ENCODE data around the gene SCP2D1. TPM values are rescaled to one million over a fixed set of nuclear protein-coding genes. Genes with fewer than 3 reads are reported as not detected.

SCP2D1 gene
- total and polyA plus RNA-seq, 2 donors (not counting 3 experiments of a cell fraction or from before 2014, with no cell fraction given): not detected

DNA sequence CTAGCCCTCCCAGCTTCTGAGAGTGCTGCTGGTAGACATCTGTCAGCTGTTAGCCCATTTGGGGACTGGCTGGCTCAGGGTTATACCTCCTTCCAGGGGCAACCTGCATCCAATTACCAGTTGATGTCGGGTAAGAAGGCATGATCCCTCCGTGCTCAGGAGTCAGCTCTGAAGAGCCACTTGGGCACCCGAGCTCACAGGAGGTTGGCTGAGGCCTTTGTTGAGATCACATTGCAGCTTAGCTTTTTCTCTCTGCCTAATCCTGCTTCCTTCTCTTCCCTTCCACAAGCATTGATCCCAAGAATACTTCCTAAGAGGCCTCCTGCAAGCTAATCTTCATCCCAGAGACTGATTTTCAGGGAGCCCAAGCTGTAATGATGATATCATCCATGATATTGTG is 35.5 kb downstream of the SCP2D1 start:
- CTCF ChIA-PET: interaction anchor here (0.6 kb wide), 1 partner anchor 779 kb away, joined by 3 read pairs; no protein-coding TSS in a partner anchor
- no TSS peak for BruUV-seq (replicated peaks)
- no peak for FAIRE-seq

DNA sequence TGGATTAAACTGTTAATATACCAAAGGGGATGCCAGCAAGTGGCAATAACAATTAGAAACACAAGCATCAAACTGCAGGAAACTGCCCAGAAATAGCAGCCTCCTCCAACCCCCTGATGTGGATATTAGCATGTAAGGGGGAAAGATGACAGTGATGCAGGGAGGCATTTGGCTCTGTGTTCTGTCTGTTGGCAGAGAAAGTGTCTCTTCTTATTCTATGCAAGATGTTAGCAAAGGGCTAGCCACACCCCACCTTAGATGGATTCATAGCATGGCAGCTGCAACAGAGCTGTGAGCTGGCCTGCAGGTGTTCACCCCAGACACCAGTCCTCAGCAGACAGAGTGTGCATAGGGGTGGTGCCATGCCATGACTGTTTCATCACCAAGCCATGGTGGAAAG is 38.0 kb downstream of the SCP2D1 start:
- no peak for TF ChIP-seq POLR2AphosphoS5 (IDR thresholded peaks at IDR 0.05; ENCODE audit: insufficient read depth, low read depth, low read length)
- TF ChIP-seq, protein P1, sequence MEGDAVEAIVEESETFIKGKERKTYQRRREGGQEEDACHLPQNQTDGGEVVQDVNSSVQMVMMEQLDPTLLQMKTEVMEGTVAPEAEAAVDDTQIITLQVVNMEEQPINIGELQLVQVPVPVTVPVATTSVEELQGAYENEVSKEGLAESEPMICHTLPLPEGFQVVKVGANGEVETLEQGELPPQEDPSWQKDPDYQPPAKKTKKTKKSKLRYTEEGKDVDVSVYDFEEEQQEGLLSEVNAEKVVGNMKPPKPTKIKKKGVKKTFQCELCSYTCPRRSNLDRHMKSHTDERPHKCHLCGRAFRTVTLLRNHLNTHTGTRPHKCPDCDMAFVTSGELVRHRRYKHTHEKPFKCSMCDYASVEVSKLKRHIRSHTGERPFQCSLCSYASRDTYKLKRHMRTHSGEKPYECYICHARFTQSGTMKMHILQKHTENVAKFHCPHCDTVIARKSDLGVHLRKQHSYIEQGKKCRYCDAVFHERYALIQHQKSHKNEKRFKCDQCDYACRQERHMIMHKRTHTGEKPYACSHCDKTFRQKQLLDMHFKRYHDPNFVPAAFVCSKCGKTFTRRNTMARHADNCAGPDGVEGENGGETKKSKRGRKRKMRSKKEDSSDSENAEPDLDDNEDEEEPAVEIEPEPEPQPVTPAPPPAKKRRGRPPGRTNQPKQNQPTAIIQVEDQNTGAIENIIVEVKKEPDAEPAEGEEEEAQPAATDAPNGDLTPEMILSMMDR (IDR thresholded peaks at IDR 0.05; ENCODE audit: extremely low read depth in 1 of 2, insufficient read depth in 1 of 2, low read depth in 1 of 2, low read length in 2 of 2): no peak
- no peak for TF ChIP-seq FOS (IDR thresholded peaks at IDR 0.05; ENCODE audit: borderline replicate concordance, insufficient read depth, low read length)
- no peak for TF ChIP-seq MYC (IDR thresholded peaks at IDR 0.05; ENCODE audit: low read depth, low read length)
- TF ChIP-seq EZH2 (IDR thresholded peaks at IDR 0.05; ENCODE audit: borderline replicate concordance, low read depth, low read length, severe bottlenecking): no peak
- TF ChIP-seq POLR2A (IDR thresholded peaks at IDR 0.05; ENCODE audit: low read depth, low read length): no peak
- no peak for TF ChIP-seq GATA2 (IDR thresholded peaks at IDR 0.05; ENCODE audit: insufficient read depth, insufficient read length, low read depth, low read length)
- TF ChIP-seq, protein P2, sequence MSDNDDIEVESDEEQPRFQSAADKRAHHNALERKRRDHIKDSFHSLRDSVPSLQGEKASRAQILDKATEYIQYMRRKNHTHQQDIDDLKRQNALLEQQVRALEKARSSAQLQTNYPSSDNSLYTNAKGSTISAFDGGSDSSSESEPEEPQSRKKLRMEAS (IDR thresholded peaks at IDR 0.05; ENCODE audit: insufficient read depth, insufficient read length): no peak
- TF ChIP-seq JUN (IDR thresholded peaks at IDR 0.05; ENCODE audit: borderline replicate concordance, insufficient read depth, insufficient read length, low read depth): no peak
- intact Hi-C loops (cut with micrococcal nuclease) (no loop called here), dilution Hi-C loops (cut with MboI; ENCODE audit: extremely low pct_ligation_motif_present, low sequenced_read_pairs) (no loop called here)
- DNase-seq (ENCODE audit: low read depth, low spot score) (no peak), FAIRE-seq (no peak)
- Histone ChIP-seq H3K4me2 (ENCODE audit: insufficient read depth, low read length) (no peak overlapping the region), H3K9me3 (replicated peaks; ENCODE audit: control insufficient read depth, insufficient read depth, low read length) (no peaks in the 10 kb centered on the region), H3K9me1 (replicated peaks; ENCODE audit: control insufficient read depth, extremely low read depth, insufficient read depth, low read length) (no peaks in the 10 kb centered on the region), H3K27me3 (ENCODE audit: control insufficient read depth in 2 of 2, insufficient read depth in 2 of 2, low read length in 2 of 2) (no peaks in the 10 kb centered on the region), H3K4me1 (ENCODE audit: control insufficient read depth, extremely low read depth, insufficient read depth, low read length) (no peaks in the 10 kb centered on the region), H2AFZ (ENCODE audit: low read depth, low read length) (no peak overlapping the region), H3K79me2 (ENCODE audit: control insufficient read depth, insufficient read depth, low read length) (no peaks in the 10 kb centered on the region), H4K20me1 (replicated peaks; ENCODE audit: control insufficient read depth, extremely low read depth, insufficient read depth, low read length) (no peaks in the 10 kb centered on the region), H3K4me3 (replicated peaks in 1 of 3; ENCODE audit: insufficient read depth in 1 of 3, low read depth in 1 of 3, low read length in 3 of 3) (no peak overlapping the region), H3K27ac (ENCODE audit: insufficient read depth, low read depth, low read length) (no peak overlapping the region), H3K36me3 (ENCODE audit: control insufficient read depth in 2 of 2, extremely low read depth in 1 of 2, insufficient read depth in 2 of 2, low read length in 2 of 2) (no peaks in the 10 kb centered on the region), H3K9ac (replicated peaks; ENCODE audit: extremely low read depth, insufficient read depth, low read length) (no peak overlapping the region)
- POLR2A ChIA-PET: no interaction called here
- BruUV-seq (replicated peaks): no TSS peak
- CTCF ChIA-PET: no interaction called here

More for the DNA sequence above, 35.5 kb downstream of the SCP2D1 start:
- POLR2A ChIA-PET: interaction anchor here (0.8 kb wide), 1 partner anchor 740 kb away, joined by 3 read pairs; no protein-coding TSS in a partner anchor
- Histone ChIP-seq H3K4me3 (replicated peaks in 1 of 3; ENCODE audit: insufficient read depth in 1 of 3, low read depth in 1 of 3, low read length in 3 of 3) (no peak overlapping the region), H3K36me3 (ENCODE audit: control insufficient read depth in 2 of 2, extremely low read depth in 1 of 2, insufficient read depth in 2 of 2, low read length in 2 of 2) (no peaks in the 10 kb centered on the region), H3K27me3 (ENCODE audit: control insufficient read depth in 2 of 2, insufficient read depth in 2 of 2, low read length in 2 of 2) (no peaks in the 10 kb centered on the region), H3K79me2 (ENCODE audit: control insufficient read depth, insufficient read depth, low read length) (no peaks in the 10 kb centered on the region), H4K20me1 (replicated peaks; ENCODE audit: control insufficient read depth, extremely low read depth, insufficient read depth, low read length) (no peaks in the 10 kb centered on the region), H3K4me1 (ENCODE audit: control insufficient read depth, extremely low read depth, insufficient read depth, low read length) (no peaks in the 10 kb centered on the region), H3K9ac (replicated peaks; ENCODE audit: extremely low read depth, insufficient read depth, low read length) (no peak overlapping the region), H3K4me2 (ENCODE audit: insufficient read depth, low read length) (no peak overlapping the region), H3K27ac (ENCODE audit: insufficient read depth, low read depth, low read length) (no peak overlapping the region), H3K9me1 (replicated peaks; ENCODE audit: control insufficient read depth, extremely low read depth, insufficient read depth, low read length) (no peaks in the 10 kb centered on the region), H3K9me3 (replicated peaks; ENCODE audit: control insufficient read depth, insufficient read depth, low read length) (no peaks in the 10 kb centered on the region), H2AFZ (ENCODE audit: low read depth, low read length) (no peak overlapping the region)
- intact Hi-C loops (cut with micrococcal nuclease) (no loop called here), dilution Hi-C loops (cut with MboI; ENCODE audit: extremely low pct_ligation_motif_present, low sequenced_read_pairs) (no loop called here)
- TF ChIP-seq EZH2 (IDR thresholded peaks at IDR 0.05; ENCODE audit: borderline replicate concordance, low read depth, low read length, severe bottlenecking) (no peak), POLR2A (IDR thresholded peaks at IDR 0.05; ENCODE audit: low read depth, low read length) (no peak), GATA2 (IDR thresholded peaks at IDR 0.05; ENCODE audit: insufficient read depth, insufficient read length, low read depth, low read length) (no peak)
- TF ChIP-seq, protein P2 (IDR thresholded peaks at IDR 0.05; ENCODE audit: insufficient read depth, insufficient read length): no peak
- TF ChIP-seq, protein P1 (IDR thresholded peaks at IDR 0.05; ENCODE audit: extremely low read depth in 1 of 2, insufficient read depth in 1 of 2, low read depth in 1 of 2, low read length in 2 of 2): no peak
- DNase-seq (ENCODE audit: low read depth, low spot score): no peak
